GM12874 (cell line): Measurements from ENCODE around the gene TBC1D22A.

Experiments
- CTCF ChIP-seq: IDR thresholded peaks from 2 replicates; pipeline ENCODE4 v1.5.1; 2011; ENCODE audit warnings: low read depth, mild to moderate bottlenecking, control low read depth, low read length, moderate library complexity; ENCODE audit not compliant: insufficient read depth

TBC1D22A gene

DNA sequence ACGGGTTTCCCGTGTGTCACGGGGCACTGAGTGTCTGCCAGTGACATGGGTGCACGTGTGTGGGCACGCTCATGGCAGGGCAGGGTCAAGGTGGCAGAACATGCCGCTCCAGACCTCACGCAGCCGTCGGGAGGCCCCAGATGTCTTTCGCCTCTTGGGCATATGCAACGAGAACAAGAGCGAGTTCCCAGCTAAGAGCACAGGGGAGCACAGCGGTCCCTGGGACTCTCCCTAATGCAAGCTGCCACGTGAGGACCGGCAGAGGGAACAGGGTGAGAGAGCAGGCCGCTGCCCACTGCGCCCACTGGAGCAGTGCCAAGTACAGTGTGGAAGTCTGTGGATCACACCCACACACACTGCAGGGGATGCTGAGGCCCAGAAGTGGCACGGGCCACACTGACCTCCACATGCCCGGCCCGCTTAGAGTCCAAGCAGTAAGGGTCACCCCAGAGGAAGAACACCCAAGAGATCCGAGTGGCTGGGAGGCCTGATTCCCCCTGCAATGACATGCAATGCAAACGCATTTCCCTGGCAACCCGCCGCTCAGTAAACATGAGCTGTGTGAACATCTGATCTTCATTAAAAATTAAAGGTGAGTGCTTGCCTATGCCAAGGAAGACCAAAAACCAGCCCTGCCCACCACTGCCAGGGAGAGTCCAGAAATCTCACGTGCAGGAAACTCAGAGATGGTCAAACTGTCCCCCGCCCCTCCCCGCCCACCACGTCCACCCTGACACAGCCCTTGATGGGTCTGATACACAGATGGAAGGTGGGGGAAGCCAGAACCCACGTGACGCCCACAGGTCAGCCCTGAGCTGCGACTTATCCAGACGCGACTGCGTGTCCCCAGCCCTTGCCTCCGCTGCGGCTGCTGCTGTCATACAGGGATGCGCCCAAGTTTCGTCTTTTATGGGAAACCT is 36.1 kb upstream of the TBC1D22A start:
- TF ChIP-seq CTCF: no peak

DNA sequence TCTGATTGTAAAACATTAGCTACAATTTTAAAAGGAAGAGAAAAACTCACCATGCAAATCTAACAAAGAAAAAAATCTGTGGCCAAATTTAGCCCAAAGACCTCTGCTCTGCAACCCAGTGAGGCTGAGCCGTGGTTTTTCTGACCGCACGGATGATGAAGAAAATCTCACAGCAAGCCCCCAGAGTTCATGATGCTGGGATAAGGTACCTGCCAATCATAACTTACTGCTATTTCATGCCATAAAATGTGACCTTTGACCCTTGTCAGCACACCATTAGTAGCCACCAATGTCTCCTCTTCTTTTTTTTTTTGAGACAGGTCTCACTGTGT is 35.5 kb upstream of the TBC1D22A start:
- no peak for TF ChIP-seq CTCF

- no peak for TF ChIP-seq CTCF
Measured at GRCh38 chr22:46727813-46728364, 34.6 kb upstream of the TBC1D22A start.

DNA sequence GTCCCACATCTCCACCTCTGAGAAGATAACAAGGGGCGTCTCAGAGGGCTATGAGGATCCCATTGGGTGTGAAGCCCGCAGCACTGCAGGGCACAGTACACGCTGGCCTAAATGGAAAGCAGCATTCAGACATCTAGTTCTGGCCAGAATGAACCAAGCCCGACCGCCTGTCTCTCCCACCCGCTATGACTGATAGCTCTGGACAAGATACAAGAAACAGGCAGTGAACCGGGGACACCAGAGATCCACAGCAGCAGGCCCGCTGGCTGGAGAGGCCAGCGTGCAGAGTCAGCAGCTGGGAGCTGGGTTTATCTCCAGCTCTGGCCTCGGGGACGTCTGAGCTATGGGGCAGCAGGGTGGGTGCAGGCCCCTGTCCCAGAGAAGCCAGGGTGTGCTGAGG is 34.0 kb upstream of the TBC1D22A start:
- TF ChIP-seq CTCF: no peak

- TF ChIP-seq CTCF: no peak
Measured at GRCh38 chr22:46730568-46731245, 31.7 kb upstream of the TBC1D22A start.

DNA sequence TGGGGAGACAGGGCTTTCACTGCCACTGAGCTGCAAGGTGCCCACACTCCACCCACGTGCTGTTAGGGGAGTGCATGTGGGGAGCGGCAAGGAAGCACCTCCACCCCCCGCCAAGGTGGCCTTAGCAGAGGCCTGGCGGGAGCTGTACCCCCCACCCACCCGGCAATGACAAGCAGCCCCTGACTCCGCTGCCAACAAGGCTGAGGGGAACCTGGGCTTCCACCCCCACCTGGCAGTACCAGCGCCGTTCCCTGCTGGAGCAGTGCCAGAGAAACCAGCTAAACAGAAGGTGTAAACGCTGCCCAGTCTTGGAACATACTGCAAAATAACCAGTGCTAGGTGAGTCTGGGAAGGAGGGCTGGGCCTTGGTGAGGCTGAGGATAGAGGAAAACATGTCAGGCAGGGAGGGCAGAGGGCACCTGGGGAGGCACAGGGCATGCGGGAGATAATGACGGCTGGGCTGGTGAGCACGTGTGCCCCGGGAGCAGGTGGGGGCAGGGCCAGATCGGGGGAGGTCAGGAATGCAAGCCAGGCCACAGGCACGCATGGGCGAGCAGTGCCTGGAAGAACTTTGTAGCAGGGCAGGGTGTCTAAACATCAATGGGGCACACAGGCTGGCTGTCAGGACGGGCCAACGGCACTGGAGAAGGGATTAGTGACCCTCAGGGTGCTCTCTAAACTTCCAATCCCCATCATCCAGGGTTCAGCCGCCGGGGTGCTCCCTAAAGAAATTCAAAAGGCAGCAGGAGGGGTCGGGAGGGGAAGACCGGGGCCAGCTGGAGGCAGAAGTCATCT is 31.0 kb upstream of the TBC1D22A start:
- TF ChIP-seq CTCF: no peak

DNA sequence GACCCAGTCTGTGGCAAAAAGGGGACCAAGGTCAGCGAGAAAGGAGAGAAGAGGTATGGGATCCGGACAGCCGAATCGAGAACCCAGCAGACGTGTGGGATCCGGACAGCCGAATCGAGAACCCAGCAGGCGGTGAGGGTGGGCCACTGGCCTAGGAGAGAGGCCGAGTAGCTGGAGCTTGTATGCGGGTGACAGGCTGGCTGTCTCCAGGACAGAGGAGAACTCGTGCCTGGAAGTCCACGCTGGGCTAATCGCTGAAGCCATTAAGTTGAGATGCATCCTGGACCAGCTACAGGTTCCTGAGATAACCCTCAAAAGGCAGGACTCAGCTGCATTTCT is 30.4 kb upstream of the TBC1D22A start:
- TF ChIP-seq CTCF: no peak
